ENCODE measurements around the gene GOLGA3.

The GOLGA3 gene

GRCh38 chr12:132773077-132773955, 55.4 kb downstream of the GOLGA3 start:
- in situ Hi-C loops (cut with MboI; ENCODE audit: low sequenced_read_pairs, unreplicated experiment) = no loop called here
- no peak for DNase-seq (ENCODE audit: low spot score)
- no peak for TF ChIP-seq CTCF (IDR thresholded peaks at IDR 0.05; ENCODE audit: borderline replicate concordance, control extremely low read depth, extremely low read depth, insufficient read depth, missing control alignments)

- DNase-seq (ENCODE audit: low spot score) = peak; percentile 84
- in situ Hi-C loops (cut with MboI; ENCODE audit: low sequenced_read_pairs, unreplicated experiment) = no loop called here
- no peak for TF ChIP-seq CTCF (IDR thresholded peaks at IDR 0.05; ENCODE audit: borderline replicate concordance, control extremely low read depth, extremely low read depth, insufficient read depth, missing control alignments)
Measured at GRCh38 chr12:132772606-132773005, 56.1 kb downstream of the GOLGA3 start.

GRCh38 chr12:132771126-132771838, 57.4 kb downstream of the GOLGA3 start:
- DNase-seq (ENCODE audit: low spot score) = peak; percentile 61
- in situ Hi-C loops (cut with MboI; ENCODE audit: low sequenced_read_pairs, unreplicated experiment) = no loop called here
- TF ChIP-seq CTCF (IDR thresholded peaks at IDR 0.05; ENCODE audit: borderline replicate concordance, control extremely low read depth, extremely low read depth, insufficient read depth, missing control alignments) = no peak

GRCh38 chr12:132766380-132767085, 62.1 kb downstream of the GOLGA3 start:
- in situ Hi-C loops (cut with MboI; ENCODE audit: low sequenced_read_pairs, unreplicated experiment) = no loop called here
- no peak for DNase-seq (ENCODE audit: low spot score)
- TF ChIP-seq CTCF (IDR thresholded peaks at IDR 0.05; ENCODE audit: borderline replicate concordance, control extremely low read depth, extremely low read depth, insufficient read depth, missing control alignments) = no peak

GRCh38 chr12:132765361-132765760, 63.3 kb downstream of the GOLGA3 start:
- in situ Hi-C loops (cut with MboI; ENCODE audit: low sequenced_read_pairs, unreplicated experiment) = no loop called here
- no peak for TF ChIP-seq CTCF (IDR thresholded peaks at IDR 0.05; ENCODE audit: borderline replicate concordance, control extremely low read depth, extremely low read depth, insufficient read depth, missing control alignments)
- DNase-seq (ENCODE audit: low spot score) = no peak

GRCh38 chr12:132764231-132764630, 64.4 kb downstream of the GOLGA3 start:
- in situ Hi-C loops (cut with MboI; ENCODE audit: low sequenced_read_pairs, unreplicated experiment) = no loop called here
- TF ChIP-seq CTCF (IDR thresholded peaks at IDR 0.05; ENCODE audit: borderline replicate concordance, control extremely low read depth, extremely low read depth, insufficient read depth, missing control alignments) = no peak

More at GRCh38 chr12:132764231-132764630, 64.4 kb downstream of the GOLGA3 start:
- no peak for DNase-seq (ENCODE audit: low spot score)

Measured in GM13976 (cell line).